Dermis blood vessel endothelial cell (primary cell): ENCODE results near the gene SLC44A4. TPM values are rescaled to one million over a fixed set of nuclear protein-coding genes. Genes with fewer than 3 reads are reported as not detected.
A peak's percentile ranks its signal among the peaks of the same experiment; 100 is the strongest.

Source experiments
- DNase-seq: peaks from one replicate; pipeline ENCODE4 v3.0.0; 2010
- total RNA-seq: library from RNA; depleted of rRNA; stranded (reverse); fragments of >200 nt; gene quantifications from 2 replicates; pipeline ENCODE4 v1.2.3, GENCODE V29; 2014

The SLC44A4 gene
- total RNA-seq, 1 donor from 2014 or later, result 0.17 TPM

DNA sequence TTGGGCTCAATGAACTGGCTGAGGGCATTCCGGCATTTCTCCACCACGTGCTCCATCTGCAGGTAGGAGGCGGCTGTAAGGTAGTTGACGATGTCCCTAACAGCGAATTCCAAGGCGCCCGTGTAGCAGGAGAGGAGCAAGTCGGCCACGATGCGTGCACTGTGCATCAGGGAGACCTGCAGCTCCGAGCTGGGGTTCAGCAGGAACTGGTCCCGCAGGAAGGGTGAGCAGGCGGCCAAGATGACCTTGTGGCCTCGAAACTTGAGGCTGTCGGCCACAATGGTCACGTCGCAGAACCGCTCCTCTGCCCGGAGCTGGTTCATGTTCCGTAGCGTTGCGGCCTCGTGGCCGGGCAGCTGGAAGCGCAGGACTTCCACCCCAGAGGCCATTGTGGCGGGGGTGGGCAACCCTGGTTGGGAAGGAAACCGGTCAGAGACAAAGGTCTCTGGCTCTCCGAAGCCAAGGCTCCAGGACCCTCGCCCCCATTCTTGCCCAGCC lies 22.2 kb upstream of the SLC44A4 start:
- DNase-seq, result peak; percentile 26

DNA sequence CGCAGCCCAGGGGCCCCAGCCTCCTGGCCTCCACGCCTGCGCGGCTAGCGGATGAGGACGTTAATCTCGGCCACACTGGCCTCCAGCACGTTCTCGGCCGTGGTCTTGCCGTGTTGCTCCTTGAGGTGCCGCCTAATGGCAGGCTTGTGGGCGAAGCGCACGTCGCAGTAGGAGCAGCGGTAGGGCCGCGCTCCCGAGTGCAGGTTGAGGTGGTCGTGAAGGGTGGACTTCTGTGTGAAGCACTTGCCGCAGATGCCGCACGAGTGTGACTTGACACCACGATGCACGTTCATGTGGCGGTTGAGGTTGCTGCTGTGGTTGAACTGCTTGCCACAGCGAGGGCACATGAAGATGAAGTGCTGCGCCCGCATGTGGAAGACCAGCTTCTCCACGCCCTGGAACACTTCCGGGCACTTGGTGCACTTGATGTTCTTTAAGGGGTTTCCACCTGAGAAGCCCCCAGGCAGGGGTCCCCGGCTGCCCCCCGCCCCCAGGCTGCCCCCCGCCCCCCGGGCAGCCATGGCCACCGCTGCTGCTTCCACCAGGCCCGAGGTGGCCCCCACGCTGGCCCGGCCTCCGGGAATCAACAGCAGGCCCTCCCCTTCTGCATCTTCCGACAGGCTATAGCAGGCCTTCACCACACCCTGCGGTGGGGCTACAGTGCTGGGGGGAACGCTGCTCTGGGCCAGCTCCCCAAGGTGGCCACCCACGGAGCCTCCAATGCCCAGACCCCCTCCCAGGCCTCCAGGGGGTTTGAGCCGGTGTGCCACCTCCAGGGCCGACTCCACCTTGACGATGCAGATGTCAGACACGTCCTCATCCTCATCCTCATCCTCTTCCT lies 21.3 kb upstream of the SLC44A4 start:
- no peak for DNase-seq

DNA sequence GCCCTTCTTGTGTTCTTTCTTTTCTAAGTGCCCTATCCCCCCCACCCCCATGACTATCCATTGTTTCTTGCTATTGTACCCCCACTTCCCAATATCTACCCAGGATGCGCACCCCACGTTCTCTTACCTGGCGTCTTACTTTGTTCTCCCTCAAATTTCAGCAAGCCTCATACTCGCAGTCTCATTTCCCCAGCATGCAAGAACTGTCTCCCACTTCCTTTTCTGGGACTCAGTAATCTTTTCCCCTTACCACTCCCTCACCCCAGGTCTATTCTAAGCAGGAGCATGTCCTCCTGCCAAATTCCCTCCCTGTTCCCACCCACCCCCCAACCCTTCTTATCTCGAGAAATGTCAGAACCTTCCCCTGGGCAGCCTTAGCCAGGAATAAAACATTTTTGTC lies 20.4 kb upstream of the SLC44A4 start:
- no peak for DNase-seq

DNA sequence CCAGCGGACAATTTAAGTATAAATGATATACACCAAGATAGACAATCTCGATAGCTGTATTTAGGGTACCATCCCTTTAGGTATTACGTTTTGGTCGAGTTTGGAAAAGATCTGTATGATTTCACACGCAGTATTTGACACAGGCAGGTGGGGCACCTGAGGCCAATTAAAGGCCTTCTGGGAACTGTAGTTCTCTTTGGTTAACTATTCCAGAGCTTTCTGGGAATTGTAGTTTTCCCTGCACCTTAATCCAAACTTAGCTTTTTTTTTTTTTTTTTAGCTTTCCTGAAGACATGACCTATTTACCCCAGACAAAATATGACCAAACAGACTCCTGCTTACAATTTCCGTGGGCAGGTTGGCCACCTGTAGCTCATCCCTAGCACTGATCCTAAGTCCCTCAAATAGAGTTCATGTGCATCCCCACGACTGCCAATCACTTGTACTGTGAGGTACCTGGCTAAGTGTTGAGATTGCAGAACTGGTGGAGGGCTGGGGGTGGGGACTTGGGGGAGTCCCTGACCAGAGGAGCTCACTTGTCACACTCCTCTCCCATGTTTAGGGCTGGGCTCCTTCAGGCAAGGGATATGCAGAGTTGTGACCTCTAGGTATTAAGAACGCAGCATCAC lies 19.7 kb upstream of the SLC44A4 start:
- peak; percentile 53 for DNase-seq

DNA sequence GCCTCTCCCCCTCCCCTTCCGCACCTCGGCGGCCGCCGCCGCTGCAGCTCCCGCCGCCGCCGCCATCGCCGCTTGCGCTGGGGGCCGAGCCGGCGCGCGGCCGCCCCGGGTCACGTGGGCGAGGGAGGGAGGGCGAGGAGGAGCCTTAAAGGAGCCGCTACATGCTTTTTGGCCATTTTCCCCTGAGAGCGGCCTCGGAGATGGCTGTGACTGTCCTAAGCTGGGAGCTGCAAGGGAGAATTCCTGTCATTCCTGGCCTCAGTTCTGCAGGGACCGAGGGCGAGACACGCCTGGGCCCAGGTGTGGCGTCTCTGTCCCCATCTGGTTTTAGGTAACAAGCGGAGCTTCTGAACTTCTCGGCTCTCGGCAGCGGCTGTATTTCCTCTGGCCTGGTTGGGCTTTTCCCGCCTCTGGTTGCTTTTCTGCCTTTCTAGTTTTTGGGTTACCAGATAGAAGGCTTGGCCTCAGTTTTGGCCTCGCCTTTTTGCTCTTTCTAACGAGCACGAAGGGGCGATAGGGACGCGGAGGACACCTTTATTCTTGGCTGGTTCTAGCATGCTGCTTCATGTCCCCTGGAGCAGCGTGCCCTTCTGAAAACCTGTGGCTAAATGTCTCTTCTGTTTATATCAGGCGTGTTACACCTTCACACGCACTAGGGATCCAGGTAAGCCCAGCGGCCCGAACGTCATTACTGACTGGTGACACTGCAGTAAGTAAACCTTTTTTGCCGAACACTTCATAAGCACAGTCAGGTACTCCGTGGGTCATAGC lies 19.0 kb upstream of the SLC44A4 start, which contains the start of gene EHMT2:
Gene EHMT2, minus strand, starts transcription at position 87 of the 771 bp plus-strand sequence. Its CDS starts 21 bp downstream, at position 66.
- peak; percentile 83 for DNase-seq

DNA sequence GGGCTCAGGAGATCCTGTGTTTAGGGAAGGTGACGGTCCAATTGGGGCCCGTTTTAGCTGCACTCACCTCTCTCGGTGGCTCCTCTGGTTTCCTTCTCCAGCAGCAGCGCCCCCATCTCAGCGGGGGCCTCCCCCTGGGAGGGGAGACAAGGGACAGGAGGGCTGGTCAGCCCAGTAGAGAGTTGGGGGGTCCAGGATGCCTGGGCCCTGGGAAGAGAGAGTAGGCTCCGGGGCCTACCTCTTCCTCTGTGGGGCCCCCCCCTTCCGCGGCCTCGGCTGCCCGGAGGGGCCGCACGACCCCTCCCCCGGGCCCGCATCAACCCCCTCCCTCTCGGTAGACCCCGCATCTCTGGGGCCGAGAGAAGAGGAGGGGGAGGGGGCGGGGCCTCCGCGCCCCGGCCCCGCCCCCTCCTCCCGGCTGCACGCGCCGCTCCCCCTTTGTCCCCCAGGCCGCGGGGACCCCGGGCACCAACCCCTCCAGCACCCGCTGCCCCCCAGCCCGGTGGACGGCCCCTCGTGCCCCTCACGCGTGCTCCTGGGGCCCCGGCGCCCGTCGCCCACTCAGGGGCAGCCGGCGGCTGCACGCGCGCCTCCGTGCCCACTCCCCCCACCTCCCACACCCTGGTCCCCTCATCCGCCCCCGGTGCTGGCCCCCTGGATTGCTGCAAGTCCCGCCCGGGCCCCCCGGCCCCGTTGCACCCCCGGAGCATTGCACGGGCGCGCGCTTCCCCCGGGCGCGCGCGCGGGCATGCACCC lies 18.2 kb upstream of the SLC44A4 start:
- no peak for DNase-seq

DNA sequence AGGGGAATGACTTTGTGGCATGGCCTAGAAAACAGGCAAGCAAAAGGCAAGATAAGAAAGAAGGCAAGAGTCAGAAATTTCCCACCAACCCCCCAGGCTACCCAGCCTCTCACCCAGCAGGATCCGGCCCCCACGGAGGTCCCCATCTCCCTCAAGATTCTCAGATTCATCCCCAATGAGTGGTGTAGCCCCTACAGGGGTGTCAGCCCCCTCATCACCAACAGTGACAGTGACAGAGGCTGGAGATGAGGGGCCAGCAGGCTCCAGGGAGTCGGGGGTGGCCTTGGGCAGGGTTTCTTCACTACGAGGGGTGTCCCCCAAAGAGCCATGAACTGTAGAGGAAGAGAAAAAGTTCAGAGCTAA lies 17.7 kb upstream of the SLC44A4 start:
- DNase-seq, result no peak

DNA sequence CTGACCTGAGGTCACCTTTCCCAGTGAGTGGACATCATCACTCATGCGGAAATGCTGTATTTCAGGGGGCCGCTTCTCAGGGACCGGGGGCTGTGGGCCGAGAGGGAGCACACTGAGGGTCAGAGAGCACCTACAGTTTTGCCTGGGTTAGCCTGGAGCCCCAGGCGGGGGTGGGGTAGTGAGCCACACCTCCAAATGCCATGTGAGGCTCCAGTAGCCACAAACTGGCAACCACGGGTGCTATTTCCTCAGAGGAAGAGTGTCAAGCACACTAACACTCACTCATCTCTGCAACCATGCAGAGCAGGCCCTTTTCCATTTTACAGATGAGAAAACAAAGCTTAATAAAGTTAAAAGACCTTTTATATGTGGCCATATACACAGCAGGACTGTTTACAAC lies 14.0 kb upstream of the SLC44A4 start:
- no peak for DNase-seq

DNA sequence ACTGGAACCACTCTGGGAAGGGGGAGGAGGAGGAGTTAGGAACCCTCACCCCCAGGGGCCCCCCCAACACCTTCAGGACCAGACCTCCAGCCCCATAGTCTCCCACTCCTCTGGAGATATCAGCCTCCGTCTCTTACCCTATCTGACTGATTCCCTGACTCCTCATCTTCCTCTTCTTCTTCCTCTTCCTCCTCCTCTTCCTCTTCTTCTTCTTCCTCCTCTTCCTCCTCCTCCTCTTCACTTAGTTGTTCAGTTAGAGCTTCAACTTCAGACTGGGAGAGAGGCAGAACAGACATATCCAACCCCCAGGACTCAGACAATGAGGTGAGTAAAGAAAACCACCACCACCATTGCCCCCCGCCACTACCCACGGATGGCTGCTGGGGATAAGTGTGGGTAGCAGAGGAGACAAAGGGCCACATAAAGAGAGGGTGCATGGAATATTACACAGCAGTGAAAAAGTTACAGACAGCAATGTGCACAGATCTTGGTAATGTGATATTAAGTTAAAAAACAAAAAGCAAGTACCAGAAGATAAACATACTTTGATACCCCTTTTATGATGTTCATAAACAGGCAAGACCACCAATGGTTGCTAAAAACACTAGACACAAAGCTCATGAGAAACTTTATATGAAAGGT lies 10.7 kb upstream of the SLC44A4 start:
- DNase-seq, result no peak

DNA sequence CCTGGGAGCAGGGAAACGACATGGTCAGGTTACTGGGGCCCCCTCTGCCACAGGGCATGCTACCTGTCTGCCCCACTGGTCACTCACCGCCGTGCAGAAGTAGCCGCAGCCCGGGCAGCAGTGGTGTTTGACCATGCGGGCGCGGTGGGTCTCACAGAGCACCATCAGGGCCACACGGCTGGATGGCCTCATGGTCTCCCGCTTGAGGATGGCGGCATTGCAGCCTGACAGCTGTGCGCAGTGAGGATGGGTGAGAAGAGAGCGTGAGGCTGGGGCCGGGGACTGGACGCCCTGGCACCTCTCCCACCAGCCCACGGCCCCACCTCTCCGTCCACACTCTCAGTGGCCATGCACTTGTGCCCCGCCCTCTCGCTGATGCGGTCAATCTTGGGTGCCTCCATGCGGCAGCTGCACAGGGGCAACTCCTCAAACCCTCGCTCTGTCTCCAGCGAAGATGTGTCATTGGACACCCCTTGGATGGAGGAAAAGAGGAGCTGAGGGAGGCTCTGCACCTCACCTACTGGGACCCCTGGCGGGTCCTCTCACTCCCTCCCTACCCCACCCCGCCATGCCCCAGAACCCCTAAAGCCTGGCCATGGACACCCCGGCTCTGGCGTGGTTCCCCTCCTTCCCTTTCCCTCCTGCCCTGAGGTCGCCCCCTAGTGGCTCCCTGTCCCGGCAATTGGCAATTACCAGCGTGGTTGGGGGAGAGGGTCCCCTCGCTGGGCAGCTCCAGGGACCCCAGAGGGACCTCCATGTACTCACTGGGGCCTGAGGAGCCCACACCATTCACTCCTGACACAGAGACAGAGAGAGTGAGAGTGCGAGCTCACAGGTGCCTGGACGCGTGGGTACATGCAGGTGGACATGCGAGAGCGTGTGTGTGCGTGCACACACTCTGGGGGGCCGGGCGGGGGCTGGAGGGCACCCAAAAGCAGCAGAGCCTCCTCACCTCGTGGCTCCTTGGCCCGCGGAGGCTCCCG lies 9.8 kb upstream of the SLC44A4 start:
- peak; percentile 49 for DNase-seq

DNA sequence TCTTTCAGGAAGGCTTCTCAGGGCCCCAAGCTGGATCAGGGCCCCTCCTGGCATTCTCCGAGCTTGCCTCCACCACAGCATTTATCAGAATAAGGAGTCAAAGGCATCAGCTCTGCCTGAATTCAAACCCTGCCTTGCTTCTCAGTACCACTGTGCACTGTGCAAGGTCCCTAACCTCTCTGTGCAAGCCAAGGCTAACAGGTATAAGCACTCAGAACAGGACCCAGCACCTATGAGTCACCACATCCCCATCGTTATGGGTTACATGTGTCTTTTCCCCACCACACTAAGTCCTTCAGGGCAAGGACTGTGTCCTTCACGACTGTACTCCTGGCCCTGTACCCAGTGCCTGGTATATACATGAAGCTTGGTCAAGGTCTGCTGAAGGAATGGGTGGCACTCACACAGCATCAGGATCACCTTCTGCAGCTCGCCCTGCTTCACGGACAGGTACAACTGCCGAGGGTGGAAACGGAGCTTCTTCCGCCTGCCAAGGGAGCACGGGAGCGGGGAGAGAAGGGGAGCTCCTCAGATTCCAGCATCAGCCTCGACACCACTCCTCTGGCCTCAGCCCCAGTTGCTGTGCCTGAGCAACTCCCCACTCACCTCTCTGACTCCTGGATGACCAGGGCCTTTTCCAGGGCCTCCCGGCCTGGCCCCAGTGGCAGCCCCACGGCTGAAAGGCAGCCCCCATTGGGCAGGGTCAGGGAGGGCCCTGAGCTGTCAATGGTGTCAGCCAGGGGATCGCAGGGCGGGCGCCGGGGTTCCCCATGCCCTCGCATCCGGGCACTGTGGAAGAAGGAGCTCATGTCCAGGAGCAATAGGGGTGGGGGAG lies 8.6 kb upstream of the SLC44A4 start:
- no peak for DNase-seq

DNA sequence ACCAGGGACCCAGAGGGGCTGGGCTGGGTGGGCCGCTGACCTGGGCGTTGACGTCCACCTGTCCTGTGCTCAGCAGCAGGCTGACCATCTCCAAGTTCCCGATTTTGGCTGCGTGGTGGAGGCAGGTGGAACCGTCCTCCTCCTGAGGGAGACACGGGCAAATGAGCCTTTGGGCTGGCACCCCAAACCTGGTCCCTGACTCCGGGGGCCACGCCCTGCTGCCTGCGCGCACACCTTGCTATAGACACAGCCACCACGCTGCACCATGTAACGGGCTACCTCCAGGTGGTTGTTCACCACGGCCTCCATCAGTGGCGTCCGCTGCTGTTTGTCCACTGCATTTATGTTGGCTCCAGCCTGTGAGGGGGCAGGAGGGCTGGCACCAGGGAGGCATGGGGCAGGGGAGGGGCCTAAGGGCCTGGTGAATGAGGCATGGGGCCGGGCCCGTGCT lies 7.8 kb upstream of the SLC44A4 start:
- DNase-seq, result no peak

DNA sequence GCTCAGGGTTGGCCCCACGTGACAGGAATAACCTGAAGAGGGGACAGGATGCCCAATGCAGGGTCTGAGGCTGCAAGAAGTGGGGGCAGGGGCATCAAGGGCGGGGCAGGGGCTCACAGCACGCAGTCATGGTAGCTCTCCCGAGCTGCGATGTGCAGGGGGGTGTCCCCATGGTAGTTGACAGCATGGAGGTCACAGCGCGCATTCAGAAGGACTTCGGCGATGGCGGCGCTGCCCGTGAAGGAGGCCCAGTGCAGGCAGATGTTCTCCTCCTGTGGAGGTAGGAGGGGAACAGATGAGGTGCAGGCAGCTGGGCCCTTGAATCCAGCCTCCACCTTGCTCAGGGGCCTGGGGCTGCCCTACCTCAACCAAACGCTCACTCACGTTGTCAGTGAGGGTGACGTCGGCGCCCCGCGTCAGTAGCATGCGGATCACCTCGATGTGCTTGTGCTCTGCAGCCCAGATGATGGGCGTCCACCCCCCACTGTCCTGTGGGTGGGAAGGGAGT lies 5.8 kb upstream of the SLC44A4 start:
- DNase-seq, result no peak

DNA sequence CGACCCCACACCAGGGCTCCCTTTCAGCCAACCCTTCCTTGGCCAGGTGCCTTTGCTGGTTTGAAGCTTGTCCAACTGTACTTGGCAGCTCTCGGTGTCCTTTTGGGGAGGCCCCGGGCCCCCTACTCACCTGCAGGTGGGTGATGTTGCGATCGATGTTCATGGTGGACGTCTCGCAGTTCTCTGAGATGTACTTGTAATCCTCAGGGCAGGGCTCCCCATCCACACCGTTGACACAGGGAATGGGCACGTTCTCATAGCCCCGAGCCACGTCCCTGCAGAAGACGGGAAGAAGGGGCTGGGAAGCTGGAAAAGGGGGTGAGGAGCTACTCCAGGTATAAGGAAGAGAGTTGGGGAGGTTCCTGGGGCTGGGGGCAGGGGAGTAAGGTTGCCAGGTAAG lies 4.9 kb upstream of the SLC44A4 start:
- no peak for DNase-seq

DNA sequence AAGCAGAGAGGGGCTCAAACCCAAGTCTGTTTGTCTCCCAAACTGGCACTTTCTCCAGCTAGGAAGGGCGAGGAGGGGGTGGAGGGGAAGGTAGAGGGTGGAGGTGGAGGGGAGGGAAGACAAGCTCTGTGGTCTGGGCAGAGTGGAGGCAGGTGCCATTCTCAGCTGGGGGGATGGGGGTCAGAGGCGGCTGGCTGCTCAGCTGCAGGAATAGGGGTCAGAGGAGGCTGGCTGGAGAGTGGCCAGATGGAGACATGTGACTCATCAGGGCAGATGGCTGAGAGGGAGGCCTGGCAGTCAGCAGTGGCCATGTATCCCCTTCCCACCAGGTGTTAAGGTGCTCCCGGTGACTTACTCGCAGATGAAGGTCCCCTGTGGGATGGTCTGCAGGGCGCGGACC lies 3.5 kb upstream of the SLC44A4 start:
- peak; percentile 67 for DNase-seq

DNA sequence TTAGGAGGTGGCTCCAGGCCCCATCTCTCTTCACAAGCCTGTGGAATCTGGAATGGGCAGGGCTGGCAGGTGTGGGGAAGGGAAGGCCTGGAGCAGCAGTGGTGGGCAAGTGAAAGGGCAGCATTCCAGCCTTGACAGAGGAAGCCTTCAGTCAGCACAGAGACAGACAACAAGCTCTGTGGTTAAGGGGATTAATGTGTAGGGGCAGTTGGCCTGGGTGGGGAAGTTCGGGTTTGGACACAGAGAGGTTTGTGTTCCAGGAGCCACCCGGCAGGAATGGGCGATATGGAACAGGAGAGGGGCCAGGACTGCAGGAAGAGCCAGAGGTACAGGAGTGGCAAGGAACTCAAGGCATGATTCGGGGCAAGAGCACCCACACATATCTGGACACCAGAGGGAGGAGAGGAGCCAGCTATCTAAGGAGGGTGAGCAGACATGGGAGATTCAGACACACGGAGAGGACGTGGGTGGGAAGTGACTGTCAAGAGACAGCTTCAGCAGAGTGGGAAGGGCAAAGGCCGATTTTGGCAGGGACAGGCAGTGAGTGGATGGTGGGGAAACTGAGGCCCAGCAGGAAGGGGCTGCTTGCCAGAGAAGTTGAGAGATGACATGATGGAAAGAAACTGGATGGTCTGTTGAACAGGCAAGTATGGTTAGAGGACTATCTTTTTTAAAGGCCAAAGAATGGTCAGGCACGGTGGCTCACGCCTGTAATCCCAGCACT lies 2.5 kb upstream of the SLC44A4 start:
- DNase-seq, result no peak

DNA sequence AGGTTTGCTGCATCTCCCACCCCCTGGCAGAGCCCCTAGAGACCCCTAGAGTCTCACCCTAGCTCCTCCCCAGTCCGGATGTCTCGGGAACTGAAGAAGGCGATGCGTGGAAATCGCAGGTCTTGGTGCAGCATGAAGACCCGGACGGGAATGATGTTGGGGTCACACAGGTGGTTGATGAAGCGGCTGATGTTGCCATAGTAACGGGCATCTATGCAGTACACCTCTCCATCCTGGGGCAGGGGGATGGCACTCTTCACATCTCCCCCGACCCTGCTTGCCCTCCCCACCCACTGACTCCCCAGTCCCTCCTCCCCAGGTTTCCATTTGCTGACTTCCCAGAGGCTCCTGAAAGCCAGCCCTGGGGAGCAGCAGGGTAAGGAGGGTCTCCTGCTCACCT lies 1.8 kb upstream of the SLC44A4 start:
- DNase-seq, result no peak

DNA sequence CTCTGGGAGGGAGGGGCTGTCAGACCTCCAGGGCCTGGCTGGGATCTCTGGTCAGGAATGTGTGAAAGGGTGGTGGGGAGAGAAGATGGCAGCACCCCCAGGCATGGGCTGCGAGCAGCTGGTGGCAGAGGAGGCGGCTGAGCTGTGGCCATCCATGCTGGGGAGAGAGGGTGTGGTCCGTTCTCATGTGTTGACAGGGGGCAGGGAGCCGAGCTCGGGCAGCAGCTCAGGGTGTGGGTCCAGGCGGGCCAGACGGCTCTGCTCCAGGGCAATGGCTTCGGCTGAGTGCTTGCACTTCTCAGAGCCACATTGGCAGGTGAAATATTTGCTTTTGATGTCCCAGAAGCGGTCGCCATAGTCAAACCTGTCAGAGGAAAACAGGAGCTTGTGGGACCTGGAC lies 1.1 kb upstream of the SLC44A4 start:
- no peak for DNase-seq

DNA sequence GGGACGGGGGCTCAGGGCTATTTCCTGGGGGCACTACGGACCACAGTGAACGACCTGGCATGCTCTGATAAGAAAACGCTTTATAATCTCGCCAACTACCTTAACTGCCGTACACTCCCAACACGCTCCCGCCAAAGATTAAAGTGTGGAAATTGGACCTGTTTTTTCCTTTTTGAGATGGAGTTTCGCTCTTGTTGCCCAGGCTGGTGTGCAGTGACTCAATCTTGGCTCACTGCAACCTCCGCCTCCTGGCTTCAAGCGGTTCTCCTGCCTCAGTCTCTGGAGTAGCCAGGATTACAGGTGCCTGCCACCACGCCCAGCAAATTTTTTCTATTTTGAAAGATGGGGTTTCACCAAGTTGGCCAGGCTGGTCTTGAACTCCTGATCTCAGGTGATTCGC lies 346 bp upstream of the SLC44A4 start:
- DNase-seq, result no peak
